ENCODE measurements around the gene ANKRD17.
A peak's percentile ranks its signal among the peaks of the same experiment; 100 is the strongest.

Gene ANKRD17

DNA sequence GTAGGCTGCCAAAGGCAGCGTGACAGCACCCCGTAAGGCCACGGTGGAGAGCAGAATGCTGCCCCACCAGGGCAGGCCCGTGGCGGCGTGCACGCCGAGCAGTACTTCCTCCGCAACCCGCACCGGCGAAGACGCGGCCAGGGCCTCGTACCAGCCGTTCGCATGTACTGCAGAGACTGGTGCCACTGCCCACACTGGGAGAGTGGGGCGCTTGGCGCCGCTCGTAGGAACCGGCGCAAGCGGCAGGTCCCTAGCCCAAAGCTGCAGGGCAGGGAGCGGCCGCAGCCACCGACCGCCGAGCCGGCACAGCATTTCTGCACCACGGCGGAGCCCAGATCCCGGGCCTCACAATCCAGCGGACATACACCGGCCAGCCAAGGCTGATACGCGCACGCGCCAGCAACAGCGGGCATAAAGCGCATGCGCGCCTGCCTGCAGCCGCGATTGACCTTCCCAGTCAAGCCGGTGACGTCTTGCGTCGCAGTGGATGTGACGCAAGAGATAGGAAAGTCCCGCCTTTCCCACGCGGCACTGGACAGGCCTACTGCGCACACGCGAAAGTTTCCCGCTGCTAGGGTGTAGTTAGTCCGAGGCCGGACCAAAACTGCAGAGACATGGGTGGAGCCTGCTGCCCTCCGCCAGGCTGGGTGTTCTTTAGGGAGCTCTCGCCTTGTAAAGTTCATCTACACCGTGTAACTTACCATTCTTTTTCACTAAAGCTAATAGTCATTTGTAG lies 189.1 kb downstream of the ANKRD17 start, which contains the start of gene COX18 (continued):
- TF ChIP-seq REST (tag by site-specific recombination; IDR thresholded peaks at IDR 0.05): no peak
- peak; percentile 90 for TF ChIP-seq ATF2 (tag by site-specific recombination; IDR thresholded peaks at IDR 0.05; ENCODE audit: low read depth)
- peak; percentile 79 for TF ChIP-seq ZNF600 (tag by site-specific recombination; IDR thresholded peaks at IDR 0.05)
- no peak for TF ChIP-seq ZNF366 (tag by site-specific recombination; conservative IDR thresholded peaks at IDR 0.05)
- TF ChIP-seq SP2 (tag by site-specific recombination; IDR thresholded peaks at IDR 0.05): peak; percentile 83
- TF ChIP-seq FEZF1 (tag by site-specific recombination; IDR thresholded peaks at IDR 0.05): no peak
- TF ChIP-seq ZNF223 (tag by site-specific recombination; IDR thresholded peaks at IDR 0.05): no peak
- TF ChIP-seq ZNF184 (tag by site-specific recombination; IDR thresholded peaks at IDR 0.05): no peak
- TF ChIP-seq BCL11A (tag by site-specific recombination; IDR thresholded peaks at IDR 0.05; ENCODE audit: low read depth): no peak
- no peak for TF ChIP-seq PRDM2 (tag by site-specific recombination; IDR thresholded peaks at IDR 0.05; ENCODE audit: borderline replicate concordance)
- no peak for TF ChIP-seq ZNF473 (tag by site-specific recombination; IDR thresholded peaks at IDR 0.05)
- TF ChIP-seq, protein P1, sequence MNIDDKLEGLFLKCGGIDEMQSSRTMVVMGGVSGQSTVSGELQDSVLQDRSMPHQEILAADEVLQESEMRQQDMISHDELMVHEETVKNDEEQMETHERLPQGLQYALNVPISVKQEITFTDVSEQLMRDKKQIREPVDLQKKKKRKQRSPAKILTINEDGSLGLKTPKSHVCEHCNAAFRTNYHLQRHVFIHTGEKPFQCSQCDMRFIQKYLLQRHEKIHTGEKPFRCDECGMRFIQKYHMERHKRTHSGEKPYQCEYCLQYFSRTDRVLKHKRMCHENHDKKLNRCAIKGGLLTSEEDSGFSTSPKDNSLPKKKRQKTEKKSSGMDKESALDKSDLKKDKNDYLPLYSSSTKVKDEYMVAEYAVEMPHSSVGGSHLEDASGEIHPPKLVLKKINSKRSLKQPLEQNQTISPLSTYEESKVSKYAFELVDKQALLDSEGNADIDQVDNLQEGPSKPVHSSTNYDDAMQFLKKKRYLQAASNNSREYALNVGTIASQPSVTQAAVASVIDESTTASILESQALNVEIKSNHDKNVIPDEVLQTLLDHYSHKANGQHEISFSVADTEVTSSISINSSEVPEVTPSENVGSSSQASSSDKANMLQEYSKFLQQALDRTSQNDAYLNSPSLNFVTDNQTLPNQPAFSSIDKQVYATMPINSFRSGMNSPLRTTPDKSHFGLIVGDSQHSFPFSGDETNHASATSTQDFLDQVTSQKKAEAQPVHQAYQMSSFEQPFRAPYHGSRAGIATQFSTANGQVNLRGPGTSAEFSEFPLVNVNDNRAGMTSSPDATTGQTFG (tag by site-specific recombination; IDR thresholded peaks at IDR 0.05; ENCODE audit: borderline replicate concordance): no peak
- TF ChIP-seq SALL2 (tag by site-specific recombination; IDR thresholded peaks at IDR 0.05; ENCODE audit: borderline replicate concordance): no peak
- no peak for TF ChIP-seq ZNF26 (tag by site-specific recombination; IDR thresholded peaks at IDR 0.05)
- no peak; the same call in 1 of the 2 replicates for TF ChIP-seq ZNF610 (tag by site-specific recombination; IDR thresholded peaks at IDR 0.05; ENCODE audit: borderline replicate concordance)
- TF ChIP-seq ZFP41 (tag by site-specific recombination; IDR thresholded peaks at IDR 0.05; ENCODE audit: borderline replicate concordance): no peak
